HG03460 (cell line): ENCODE measurements around the gene LINS1.
A peak's percentile ranks its signal among the peaks of the same experiment; 100 is the strongest.

Experiments
- ATAC-seq: cut with Tn5 transposase; IDR thresholded peaks from one replicate; pipeline ENCODE4 v1.9.1; 2021; ENCODE audit not compliant: unreplicated experiment

LINS1 gene

GRCh38 chr15:100560323-100560722 is 41.7 kb downstream of the LINS1 start:
- ATAC-seq, result no peak

GRCh38 chr15:100559330-100559729 is 42.7 kb downstream of the LINS1 start:
- ATAC-seq, result no peak

GRCh38 chr15:100558771-100559254 is 43.2 kb downstream of the LINS1 start:
- ATAC-seq, result no peak

GRCh38 chr15:100553468-100553867 is 48.5 kb downstream of the LINS1 start:
- ATAC-seq, result no peak

- ATAC-seq, result no peak
Measured at GRCh38 chr15:100547961-100548360, 54.0 kb downstream of the LINS1 start.

GRCh38 chr15:100544946-100545345 is 57.0 kb downstream of the LINS1 start:
- ATAC-seq, result no peak

GRCh38 chr15:100544338-100544841 is 57.6 kb downstream of the LINS1 start:
- no peak for ATAC-seq

- ATAC-seq, result no peak
Measured at GRCh38 chr15:100542290-100542689, 59.7 kb downstream of the LINS1 start.

GRCh38 chr15:100537331-100537730 is 64.7 kb downstream of the LINS1 start:
- peak; percentile 90 for ATAC-seq

GRCh38 chr15:100536733-100537132 is 65.3 kb downstream of the LINS1 start:
- ATAC-seq, result no peak

GRCh38 chr15:100533886-100534285 is 68.1 kb downstream of the LINS1 start:
- no peak for ATAC-seq

- ATAC-seq, result no peak
Measured at GRCh38 chr15:100531823-100532327, 70.1 kb downstream of the LINS1 start.

GRCh38 chr15:100531204-100531603 is 70.8 kb downstream of the LINS1 start:
- ATAC-seq, result no peak

GRCh38 chr15:100529556-100529955 is 72.4 kb downstream of the LINS1 start:
- no peak for ATAC-seq

GRCh38 chr15:100528833-100529428 is 73.1 kb downstream of the LINS1 start, which contains the start of gene CERS3:
Gene CERS3, minus strand, starts transcription at chr15:100528950. Its CDS starts 27,101 bp downstream, at chr15:100501849.
- no peak for ATAC-seq

GRCh38 chr15:100526027-100526481 is 75.9 kb downstream of the LINS1 start:
- ATAC-seq, result no peak

GRCh38 chr15:100525436-100525835 is 76.5 kb downstream of the LINS1 start:
- ATAC-seq, result no peak

- ATAC-seq, result no peak
Measured at GRCh38 chr15:100524326-100524725, 77.7 kb downstream of the LINS1 start.

- ATAC-seq, result no peak
Measured at GRCh38 chr15:100521907-100522306, 80.1 kb downstream of the LINS1 start.

- no peak for ATAC-seq
Measured at GRCh38 chr15:100520132-100520921, 81.7 kb downstream of the LINS1 start.

GRCh38 chr15:100517846-100518245 is 84.1 kb downstream of the LINS1 start:
- no peak for ATAC-seq
